ENCODE measurements around the gene VCAN. TPM values are rescaled to one million over a fixed set of nuclear protein-coding genes. Genes with fewer than 3 reads are reported as not detected.

VCAN gene
- total and polyA plus RNA-seq, 4 donors: 0.97 to 15.6 (median 4.8) TPM

DNA sequence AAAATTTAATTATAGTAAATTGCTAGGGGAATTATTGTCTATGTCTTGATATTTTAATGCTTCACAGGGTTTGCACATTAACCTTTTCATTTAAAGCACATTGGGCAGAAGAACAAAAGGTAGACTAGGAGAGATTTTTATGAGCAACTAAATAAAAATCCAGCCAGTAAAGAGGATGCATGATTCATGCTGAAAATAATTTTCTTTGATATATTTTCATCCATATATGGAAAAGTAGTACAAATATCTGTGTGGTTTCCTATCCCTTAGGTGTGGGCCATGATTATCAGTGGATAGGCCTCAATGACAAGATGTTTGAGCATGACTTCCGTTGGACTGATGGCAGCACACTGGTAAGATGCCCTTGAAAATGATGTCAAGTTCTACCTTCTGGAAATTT is 83.1 kb downstream of the VCAN start:
- H3K36me3 ChIP-seq (ENCODE audit: control insufficient read depth in 4 of 4, insufficient read depth in 3 of 4, low read depth in 1 of 4, low read length in 3 of 4): no peaks in the 10 kb centered on the region
- no peak for DNase-seq (ENCODE audit: low spot score)
- no peaks in the 10 kb centered on the region for H3K9me3 ChIP-seq (ENCODE audit: control insufficient read depth in 4 of 4, low read length in 3 of 4)
- H3K27ac ChIP-seq (ENCODE audit: low read depth in 1 of 2, low read length in 2 of 2): no peak overlapping the region
- 95% methylated on average over 1 of the region's 1 CpG for WGBS
- peaks cover 0 to 3% (median 0%) of the 10 kb centered on the region in 4 donors for H3K4me1 ChIP-seq (ENCODE audit: control insufficient read depth in 4 of 4, insufficient read depth in 4 of 4, low read length in 3 of 4)
- H3K9ac ChIP-seq (ENCODE audit: low read depth in 1 of 2, low read length in 2 of 2): no peak overlapping the region
- H3K27me3 ChIP-seq (ENCODE audit: control insufficient read depth in 4 of 4, insufficient read depth in 4 of 4, low read length in 3 of 4): no peaks in the 10 kb centered on the region
- no peak overlapping the region for H3K4me3 ChIP-seq (ENCODE audit: low read depth in 1 of 3, low read length in 3 of 3)
- TF ChIP-seq, protein P1, sequence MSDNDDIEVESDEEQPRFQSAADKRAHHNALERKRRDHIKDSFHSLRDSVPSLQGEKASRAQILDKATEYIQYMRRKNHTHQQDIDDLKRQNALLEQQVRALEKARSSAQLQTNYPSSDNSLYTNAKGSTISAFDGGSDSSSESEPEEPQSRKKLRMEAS (IDR thresholded peaks at IDR 0.05): no peak
- TF ChIP-seq HNF4A (conservative IDR thresholded peaks at IDR 0.05): no peak
- TF ChIP-seq RAD21 (IDR thresholded peaks at IDR 0.05): no peak
- TF ChIP-seq, protein P2, sequence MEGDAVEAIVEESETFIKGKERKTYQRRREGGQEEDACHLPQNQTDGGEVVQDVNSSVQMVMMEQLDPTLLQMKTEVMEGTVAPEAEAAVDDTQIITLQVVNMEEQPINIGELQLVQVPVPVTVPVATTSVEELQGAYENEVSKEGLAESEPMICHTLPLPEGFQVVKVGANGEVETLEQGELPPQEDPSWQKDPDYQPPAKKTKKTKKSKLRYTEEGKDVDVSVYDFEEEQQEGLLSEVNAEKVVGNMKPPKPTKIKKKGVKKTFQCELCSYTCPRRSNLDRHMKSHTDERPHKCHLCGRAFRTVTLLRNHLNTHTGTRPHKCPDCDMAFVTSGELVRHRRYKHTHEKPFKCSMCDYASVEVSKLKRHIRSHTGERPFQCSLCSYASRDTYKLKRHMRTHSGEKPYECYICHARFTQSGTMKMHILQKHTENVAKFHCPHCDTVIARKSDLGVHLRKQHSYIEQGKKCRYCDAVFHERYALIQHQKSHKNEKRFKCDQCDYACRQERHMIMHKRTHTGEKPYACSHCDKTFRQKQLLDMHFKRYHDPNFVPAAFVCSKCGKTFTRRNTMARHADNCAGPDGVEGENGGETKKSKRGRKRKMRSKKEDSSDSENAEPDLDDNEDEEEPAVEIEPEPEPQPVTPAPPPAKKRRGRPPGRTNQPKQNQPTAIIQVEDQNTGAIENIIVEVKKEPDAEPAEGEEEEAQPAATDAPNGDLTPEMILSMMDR (IDR thresholded peaks at IDR 0.05; ENCODE audit: low read depth, low read length, missing input control): no peak
- TF ChIP-seq RXRA (IDR thresholded peaks at IDR 0.05): no peak
- no peak for TF ChIP-seq HNF4G (IDR thresholded peaks at IDR 0.05)
- TF ChIP-seq, protein P3, sequence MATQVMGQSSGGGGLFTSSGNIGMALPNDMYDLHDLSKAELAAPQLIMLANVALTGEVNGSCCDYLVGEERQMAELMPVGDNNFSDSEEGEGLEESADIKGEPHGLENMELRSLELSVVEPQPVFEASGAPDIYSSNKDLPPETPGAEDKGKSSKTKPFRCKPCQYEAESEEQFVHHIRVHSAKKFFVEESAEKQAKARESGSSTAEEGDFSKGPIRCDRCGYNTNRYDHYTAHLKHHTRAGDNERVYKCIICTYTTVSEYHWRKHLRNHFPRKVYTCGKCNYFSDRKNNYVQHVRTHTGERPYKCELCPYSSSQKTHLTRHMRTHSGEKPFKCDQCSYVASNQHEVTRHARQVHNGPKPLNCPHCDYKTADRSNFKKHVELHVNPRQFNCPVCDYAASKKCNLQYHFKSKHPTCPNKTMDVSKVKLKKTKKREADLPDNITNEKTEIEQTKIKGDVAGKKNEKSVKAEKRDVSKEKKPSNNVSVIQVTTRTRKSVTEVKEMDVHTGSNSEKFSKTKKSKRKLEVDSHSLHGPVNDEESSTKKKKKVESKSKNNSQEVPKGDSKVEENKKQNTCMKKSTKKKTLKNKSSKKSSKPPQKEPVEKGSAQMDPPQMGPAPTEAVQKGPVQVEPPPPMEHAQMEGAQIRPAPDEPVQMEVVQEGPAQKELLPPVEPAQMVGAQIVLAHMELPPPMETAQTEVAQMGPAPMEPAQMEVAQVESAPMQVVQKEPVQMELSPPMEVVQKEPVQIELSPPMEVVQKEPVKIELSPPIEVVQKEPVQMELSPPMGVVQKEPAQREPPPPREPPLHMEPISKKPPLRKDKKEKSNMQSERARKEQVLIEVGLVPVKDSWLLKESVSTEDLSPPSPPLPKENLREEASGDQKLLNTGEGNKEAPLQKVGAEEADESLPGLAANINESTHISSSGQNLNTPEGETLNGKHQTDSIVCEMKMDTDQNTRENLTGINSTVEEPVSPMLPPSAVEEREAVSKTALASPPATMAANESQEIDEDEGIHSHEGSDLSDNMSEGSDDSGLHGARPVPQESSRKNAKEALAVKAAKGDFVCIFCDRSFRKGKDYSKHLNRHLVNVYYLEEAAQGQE (IDR thresholded peaks at IDR 0.05): no peak
- TF ChIP-seq FOXA2 (IDR thresholded peaks at IDR 0.05): no peak
- TF ChIP-seq, protein P4, sequence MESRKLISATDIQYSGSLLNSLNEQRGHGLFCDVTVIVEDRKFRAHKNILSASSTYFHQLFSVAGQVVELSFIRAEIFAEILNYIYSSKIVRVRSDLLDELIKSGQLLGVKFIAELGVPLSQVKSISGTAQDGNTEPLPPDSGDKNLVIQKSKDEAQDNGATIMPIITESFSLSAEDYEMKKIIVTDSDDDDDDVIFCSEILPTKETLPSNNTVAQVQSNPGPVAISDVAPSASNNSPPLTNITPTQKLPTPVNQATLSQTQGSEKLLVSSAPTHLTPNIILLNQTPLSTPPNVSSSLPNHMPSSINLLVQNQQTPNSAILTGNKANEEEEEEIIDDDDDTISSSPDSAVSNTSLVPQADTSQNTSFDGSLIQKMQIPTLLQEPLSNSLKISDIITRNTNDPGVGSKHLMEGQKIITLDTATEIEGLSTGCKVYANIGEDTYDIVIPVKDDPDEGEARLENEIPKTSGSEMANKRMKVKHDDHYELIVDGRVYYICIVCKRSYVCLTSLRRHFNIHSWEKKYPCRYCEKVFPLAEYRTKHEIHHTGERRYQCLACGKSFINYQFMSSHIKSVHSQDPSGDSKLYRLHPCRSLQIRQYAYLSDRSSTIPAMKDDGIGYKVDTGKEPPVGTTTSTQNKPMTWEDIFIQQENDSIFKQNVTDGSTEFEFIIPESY (IDR thresholded peaks at IDR 0.05): no peak
- no peak for TF ChIP-seq FOXA1 (IDR thresholded peaks at IDR 0.05)
- TF ChIP-seq GABPA (IDR thresholded peaks at IDR 0.05 in 1 of 2, conservative IDR thresholded peaks at IDR 0.05 in 1 of 2): no peak
- TF ChIP-seq, protein P5, sequence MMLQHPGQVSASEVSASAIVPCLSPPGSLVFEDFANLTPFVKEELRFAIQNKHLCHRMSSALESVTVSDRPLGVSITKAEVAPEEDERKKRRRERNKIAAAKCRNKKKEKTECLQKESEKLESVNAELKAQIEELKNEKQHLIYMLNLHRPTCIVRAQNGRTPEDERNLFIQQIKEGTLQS (IDR thresholded peaks at IDR 0.05): no peak
- no peak for TF ChIP-seq YY1 (IDR thresholded peaks at IDR 0.05)
- no peak for TF ChIP-seq EGR1 (IDR thresholded peaks at IDR 0.05; ENCODE audit: low read depth in 2 of 2)
- no peak for TF ChIP-seq JUND (IDR thresholded peaks at IDR 0.05)
- TF ChIP-seq NR2F2 (IDR thresholded peaks at IDR 0.05): no peak
- no peak for TF ChIP-seq SP1 (IDR thresholded peaks at IDR 0.05)
- TF ChIP-seq TAF1 (conservative IDR thresholded peaks at IDR 0.05): no peak

Data from liver (tissue), 9 donors.